Endothelial cell (in vitro differentiated cells): Measurements from ENCODE around the gene HS2ST1. TPM values are rescaled to one million over a fixed set of nuclear protein-coding genes. Genes with fewer than 3 reads are reported as not detected.

Experiments
- DNase-seq: peaks from one replicate; pipeline ENCODE4 v3.0.0; 2021; ENCODE audit warnings: low spot score
- H3K27ac Mint-ChIP-seq: one replicate; pipeline ENCODE4 v1.8.0; 2021; ENCODE audit warnings: mixed read lengths, inconsistent platforms; ENCODE audit not compliant: unreplicated experiment
- H3K27me3 Mint-ChIP-seq: one replicate; pipeline ENCODE4 v1.8.0; 2021; ENCODE audit warnings: mild to moderate bottlenecking, moderate library complexity, mixed read lengths, inconsistent platforms; ENCODE audit not compliant: unreplicated experiment
- H3K36me3 Mint-ChIP-seq: one replicate; pipeline ENCODE4 v1.8.0; 2021; ENCODE audit warnings: mild to moderate bottlenecking, low read depth, mixed read lengths, inconsistent platforms; ENCODE audit not compliant: unreplicated experiment
- H3K4me1 Mint-ChIP-seq: one replicate; pipeline ENCODE4 v1.8.0; 2021; ENCODE audit warnings: mild to moderate bottlenecking, mixed read lengths, inconsistent platforms; ENCODE audit not compliant: unreplicated experiment
- H3K4me3 Mint-ChIP-seq: one replicate; pipeline ENCODE4 v1.8.0; 2021; ENCODE audit warnings: mild to moderate bottlenecking, mixed read lengths, inconsistent platforms; ENCODE audit not compliant: unreplicated experiment
- H3K9me3 Mint-ChIP-seq: one replicate; pipeline ENCODE4 v1.8.0; 2021; ENCODE audit warnings: mixed read lengths, inconsistent platforms; ENCODE audit not compliant: unreplicated experiment
- CTCF ChIP-seq: fragments of 200-600 bp; sonication (generic); IDR thresholded peaks from one replicate; pipeline ENCODE4 v1.5.0; 2021; ENCODE audit warnings: antibody characterized with exemption; ENCODE audit not compliant: unreplicated experiment
- total RNA-seq: library from RNA; stranded (reverse); fragmentation: NEBNext Ultra II Directional; extraction: Animal tissue kit (Norgen Biotek cat#: 25700); gene quantifications from one replicate; pipeline ENCODE4 v1.2.1, GENCODE V29; 2021; ENCODE audit not compliant: unreplicated experiment

The HS2ST1 gene
- total RNA-seq, 1 donor from 2014 or later = 22.1 TPM

DNA sequence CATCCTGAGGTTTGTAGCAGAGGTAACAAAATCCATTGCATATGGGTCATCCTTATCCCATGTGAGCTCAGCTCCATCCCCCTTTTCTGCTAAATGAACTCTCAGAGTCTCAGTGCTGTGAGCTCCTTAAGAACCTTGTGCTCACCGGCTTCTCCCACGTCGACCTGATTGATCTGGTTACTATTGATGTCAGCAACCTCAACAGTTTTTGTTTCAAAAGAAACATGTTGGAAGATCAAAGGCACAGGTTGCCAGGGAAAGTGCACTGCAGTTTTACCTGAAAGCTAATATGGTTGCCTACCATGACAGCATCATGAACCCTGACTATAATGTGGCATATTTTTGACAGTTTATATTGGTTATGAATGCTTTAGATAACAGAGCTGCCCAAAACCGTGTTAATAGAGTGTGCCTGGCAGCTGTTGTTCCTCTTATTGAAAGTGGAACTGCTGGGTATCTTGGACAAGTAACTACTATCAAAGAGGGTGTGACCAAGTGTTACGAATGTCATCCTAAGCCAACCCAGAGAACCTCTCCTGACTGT lies 131.4 kb downstream of the HS2ST1 start:
- Mint-ChIP-seq H3K27ac (no peak overlapping the region), H3K27me3 (no peaks in the 10 kb centered on the region), H3K36me3 (no peaks in the 10 kb centered on the region), H3K4me3 (no peak overlapping the region), H3K9me3 (no peaks in the 10 kb centered on the region), H3K4me1 (no peaks in the 10 kb centered on the region)
- TF ChIP-seq CTCF = no peak
- DNase-seq = no peak

DNA sequence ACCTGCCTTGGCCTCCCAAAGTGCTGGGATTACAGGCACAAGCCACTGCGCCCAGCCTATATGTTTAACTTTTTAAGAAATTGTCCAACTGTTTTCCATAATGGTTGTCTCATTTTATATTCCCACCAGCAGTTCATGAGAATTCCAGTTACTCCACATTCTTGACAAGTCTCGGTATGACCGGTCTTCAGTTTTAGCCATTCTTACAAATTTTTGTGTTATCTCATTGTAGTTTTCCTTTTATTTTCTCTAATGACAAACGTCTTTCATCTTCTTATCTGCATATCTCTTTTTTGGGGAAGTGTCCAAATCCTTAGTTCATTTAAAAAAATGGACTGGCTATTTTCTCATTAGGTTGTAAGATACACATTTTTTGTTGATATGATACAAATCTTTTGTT lies 132.5 kb downstream of the HS2ST1 start:
- Mint-ChIP-seq H3K27ac (no peak overlapping the region), H3K27me3 (no peaks in the 10 kb centered on the region), H3K4me3 (no peak overlapping the region), H3K4me1 (no peaks in the 10 kb centered on the region), H3K9me3 (no peaks in the 10 kb centered on the region), H3K36me3 (no peaks in the 10 kb centered on the region)
- no peak for DNase-seq
- no peak for TF ChIP-seq CTCF

DNA sequence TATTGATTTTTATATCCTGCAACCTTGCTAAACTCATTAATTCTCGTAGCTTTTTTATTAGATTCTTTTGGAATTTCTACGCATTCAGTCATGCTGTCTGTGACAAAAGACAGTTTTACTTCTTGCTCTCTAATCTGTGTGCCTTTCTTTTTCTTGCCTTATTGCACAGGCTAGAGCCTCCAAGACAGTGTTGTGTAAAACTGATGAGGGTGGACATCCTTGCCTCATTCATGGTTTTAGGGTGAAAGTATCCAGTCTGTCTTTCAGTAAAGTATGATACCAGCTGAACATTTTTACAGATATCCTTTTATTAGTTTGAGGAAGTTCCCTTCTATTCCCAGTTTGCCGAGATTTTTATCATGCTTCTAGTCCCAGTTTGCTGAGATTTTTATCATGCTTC lies 133.8 kb downstream of the HS2ST1 start:
- Mint-ChIP-seq H3K36me3 (no peaks in the 10 kb centered on the region), H3K4me3 (no peak overlapping the region), H3K4me1 (no peaks in the 10 kb centered on the region), H3K27me3 (no peaks in the 10 kb centered on the region), H3K27ac (no peak overlapping the region), H3K9me3 (no peaks in the 10 kb centered on the region)
- no peak for TF ChIP-seq CTCF
- no peak for DNase-seq

DNA sequence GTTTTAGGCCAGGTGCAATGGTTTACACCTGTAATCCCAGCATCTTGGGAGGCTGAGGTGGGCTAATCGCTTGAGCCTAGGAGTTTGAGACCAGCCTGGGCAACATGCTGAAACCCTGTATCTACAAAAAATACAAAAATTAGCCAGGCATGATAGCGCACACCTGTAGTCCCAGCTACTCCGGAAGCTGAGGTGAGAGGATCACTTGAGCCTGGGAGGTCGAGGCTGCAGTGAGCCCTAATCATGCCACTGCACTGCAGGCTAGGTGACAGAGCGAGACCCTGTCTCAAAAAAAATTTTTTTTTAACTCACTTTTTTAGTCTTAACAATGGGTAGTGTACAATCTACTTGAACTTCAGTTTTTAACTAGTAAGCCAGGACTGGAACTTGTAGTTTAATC lies 137.5 kb downstream of the HS2ST1 start:
- TF ChIP-seq CTCF = no peak
- Mint-ChIP-seq H3K4me1 (no peaks in the 10 kb centered on the region), H3K36me3 (no peaks in the 10 kb centered on the region), H3K9me3 (no peaks in the 10 kb centered on the region), H3K27me3 (no peaks in the 10 kb centered on the region), H3K4me3 (no peak overlapping the region), H3K27ac (no peak overlapping the region)
- DNase-seq = no peak

DNA sequence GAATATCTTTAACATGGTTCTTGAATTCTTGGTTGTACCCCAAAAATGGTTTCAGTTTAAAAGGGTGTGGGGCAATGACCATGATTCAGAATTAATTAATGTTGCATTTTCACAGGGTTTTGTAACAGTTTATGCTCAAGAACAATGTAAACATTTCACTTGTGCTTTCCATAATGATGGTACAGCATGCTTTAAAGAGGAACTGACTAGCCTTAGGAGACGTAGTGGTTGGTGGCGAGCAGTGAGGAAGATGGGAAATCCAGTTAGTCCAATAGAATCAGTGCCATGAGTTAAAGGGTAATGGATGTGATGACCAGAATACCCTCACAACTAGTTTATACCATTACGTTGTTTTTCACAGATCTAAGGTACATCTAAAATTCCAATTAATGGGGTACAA lies 138.0 kb downstream of the HS2ST1 start:
- DNase-seq = no peak
- H3K27me3 Mint-ChIP-seq = no peaks in the 10 kb centered on the region
- H3K9me3 Mint-ChIP-seq = no peaks in the 10 kb centered on the region
- no peak for TF ChIP-seq CTCF
- no peak overlapping the region for H3K27ac Mint-ChIP-seq
- no peak overlapping the region for H3K4me3 Mint-ChIP-seq
- H3K4me1 Mint-ChIP-seq = no peaks in the 10 kb centered on the region
- no peaks in the 10 kb centered on the region for H3K36me3 Mint-ChIP-seq
